HepG2 (cell line): ENCODE data around the gene CCNQ. TPM values are rescaled to one million over a fixed set of nuclear protein-coding genes. Genes with fewer than 3 reads are reported as not detected.

Source experiments
- BCL3 ChIP-seq: sonication (generic); formaldehyde crosslinking; IDR thresholded peaks from 2 replicates; pipeline ENCODE4 v1.5.1; 2020; ENCODE audit warnings: mild to moderate bottlenecking, missing genetic modification reagents, moderate library complexity
- HNF1A ChIP-seq, 2 experiments: sonication (generic) in 1 of 2; formaldehyde crosslinking in 1 of 2; IDR thresholded peaks; 2 replicates each; pipeline versions ENCODE4 v1.4.0 to v1.6.1; 2016 to 2020; ENCODE audit warnings: borderline replicate concordance in 1 of 2, low read depth in 1 of 2, mild to moderate bottlenecking in 1 of 2, missing genetic modification reagents in 1 of 2
- KDM3A ChIP-seq: IDR thresholded peaks from 2 replicates; pipeline ENCODE4 v1.6.1; 2018; ENCODE audit warnings: low read depth, missing compliant biosample characterization
- KLF12 ChIP-seq: sonication (generic); formaldehyde crosslinking; IDR thresholded peaks from 2 replicates; pipeline ENCODE4 v1.4.0; 2020; ENCODE audit warnings: missing genetic modification reagents, borderline replicate concordance
- MATR3 ChIP-seq: sonication (generic); formaldehyde crosslinking; IDR thresholded peaks from 2 replicates; pipeline ENCODE4 v1.4.0; 2020; ENCODE audit warnings: missing genetic modification reagents
- NKX3-1 ChIP-seq: sonication (generic); formaldehyde crosslinking; IDR thresholded peaks from 2 replicates; pipeline ENCODE4 v1.5.0; 2020; ENCODE audit warnings: missing genetic modification reagents
- POLR2G ChIP-seq: fragments of 200-400 bp; formaldehyde crosslinking; IDR thresholded peaks from 2 replicates; pipeline ENCODE4 v1.6.1; 2018; ENCODE audit warnings: mild to moderate bottlenecking, low read depth, low read length, moderate library complexity
- PRDM10 ChIP-seq: sonication (generic); formaldehyde crosslinking; IDR thresholded peaks from 2 replicates; pipeline ENCODE4 v1.4.0; 2020; ENCODE audit warnings: low read depth, missing genetic modification reagents
- XBP1 ChIP-seq: sonication (generic); formaldehyde crosslinking; IDR thresholded peaks from 2 replicates; pipeline ENCODE4 v1.5.0; 2020; ENCODE audit warnings: missing genetic modification reagents
- ZBTB39 ChIP-seq: sonication (generic); formaldehyde crosslinking; IDR thresholded peaks from 2 replicates; pipeline ENCODE4 v1.5.0; 2020; ENCODE audit warnings: missing genetic modification reagents
- ZNF567 ChIP-seq: sonication (generic); formaldehyde crosslinking; IDR thresholded peaks from 2 replicates; pipeline ENCODE4 v1.8.1; 2023; ENCODE audit warnings: mild to moderate bottlenecking, missing genetic modification reagents, borderline replicate concordance
- ZNF574 ChIP-seq: sonication (generic); formaldehyde crosslinking; IDR thresholded peaks from 2 replicates; pipeline ENCODE4 v1.4.0; 2020; ENCODE audit warnings: missing genetic modification reagents
- ZNF720 ChIP-seq: sonication (generic); formaldehyde crosslinking; IDR thresholded peaks from 2 replicates; pipeline ENCODE4 v1.4.0; 2020; ENCODE audit warnings: missing genetic modification reagents
- polyA plus RNA-seq, 8 experiments: library from polyadenylated mRNA; depleted of rRNA in 3 of 8; stranded (reverse) in 7 of 8; unstranded in 1 of 8; fragments of >200 nt; fragmentation: Illumina TruSeq in 4 of 8; extraction: Trizol in 4 of 8; gene quantifications; 2 replicates each; pipeline versions ENCODE4 v1.2.1 to v1.2.3, GENCODE V29; 2011 to 2016; ENCODE audit warnings: low read depth in 4 of 8, missing spikeins in 1 of 8, mixed read lengths in 1 of 8; ENCODE audit not compliant: insufficient read depth in 1 of 8
- total RNA-seq, 5 experiments: library from RNA; depleted of rRNA; stranded (reverse); fragments of >200 nt; fragmentation: Illumina TruSeq; extraction: Trizol; gene quantifications; 2 replicates each; pipeline ENCODE4 v1.2.3, GENCODE V29; 2016; ENCODE audit warnings: low read depth in 1 of 5

The CCNQ gene
- total and polyA plus RNA-seq, 2 of the 13 experiments (the other 11 are each of a cell fraction or from before 2014, with no cell fraction given) = 15.0 to 25.5 TPM

- peak; percentile 29 for TF ChIP-seq ZNF574 (CRISPR knock-in tag)
- peak; percentile 58 for TF ChIP-seq POLR2G
- no peak for TF ChIP-seq PRDM10 (CRISPR knock-in tag)
- TF ChIP-seq KLF12 = no peak
- TF ChIP-seq XBP1 (CRISPR knock-in tag) = no peak
- TF ChIP-seq ZNF567 = no peak
- TF ChIP-seq ZNF720 (CRISPR knock-in tag) = no peak
- no peak for TF ChIP-seq HNF1A (IDR thresholded peaks at IDR 0.05; ENCODE audit: low read depth)
- TF ChIP-seq HNF1A (CRISPR knock-in tag; IDR thresholded peaks at IDR 0.05; ENCODE audit: borderline replicate concordance) = peak; percentile 73; the same call in 1 of the 2 replicates
- TF ChIP-seq MATR3 (CRISPR knock-in tag) = no peak
- peak; percentile 34; the same call in 1 of the 2 replicates for TF ChIP-seq KDM3A (CRISPR knock-in tag)
- TF ChIP-seq BCL3 (CRISPR knock-in tag) = no peak; the same call in 1 of the 2 replicates
- no peak for TF ChIP-seq NKX3-1 (CRISPR knock-in tag)
- no peak for TF ChIP-seq ZBTB39 (CRISPR knock-in tag)
Observed at GRCh38 chrX:153646620-153647373, 47.9 kb upstream of the CCNQ start, which contains the start of gene DUSP9 (continued).
